ENCODE results near the gene AKT3.

DNA sequence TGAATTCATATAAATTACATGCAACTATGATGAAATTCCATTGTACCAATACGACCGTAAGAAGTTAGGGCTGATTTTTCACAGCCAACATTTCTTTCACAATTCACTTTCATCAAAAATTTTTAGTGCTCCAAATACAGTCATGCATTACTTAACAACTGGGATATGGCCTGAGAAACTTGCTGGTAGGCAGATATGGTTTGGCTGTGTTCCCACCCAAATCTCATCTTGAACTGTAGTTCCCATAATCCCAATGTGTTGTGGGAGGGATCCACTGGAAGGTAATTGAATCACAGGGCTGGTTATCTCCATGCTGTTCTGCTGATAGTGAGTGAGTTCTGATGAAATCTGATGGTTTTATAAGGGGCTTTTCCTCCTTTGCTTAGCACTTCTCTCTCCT, 244.4 kb downstream of the AKT3 start:
- TF ChIP-seq, protein P1, sequence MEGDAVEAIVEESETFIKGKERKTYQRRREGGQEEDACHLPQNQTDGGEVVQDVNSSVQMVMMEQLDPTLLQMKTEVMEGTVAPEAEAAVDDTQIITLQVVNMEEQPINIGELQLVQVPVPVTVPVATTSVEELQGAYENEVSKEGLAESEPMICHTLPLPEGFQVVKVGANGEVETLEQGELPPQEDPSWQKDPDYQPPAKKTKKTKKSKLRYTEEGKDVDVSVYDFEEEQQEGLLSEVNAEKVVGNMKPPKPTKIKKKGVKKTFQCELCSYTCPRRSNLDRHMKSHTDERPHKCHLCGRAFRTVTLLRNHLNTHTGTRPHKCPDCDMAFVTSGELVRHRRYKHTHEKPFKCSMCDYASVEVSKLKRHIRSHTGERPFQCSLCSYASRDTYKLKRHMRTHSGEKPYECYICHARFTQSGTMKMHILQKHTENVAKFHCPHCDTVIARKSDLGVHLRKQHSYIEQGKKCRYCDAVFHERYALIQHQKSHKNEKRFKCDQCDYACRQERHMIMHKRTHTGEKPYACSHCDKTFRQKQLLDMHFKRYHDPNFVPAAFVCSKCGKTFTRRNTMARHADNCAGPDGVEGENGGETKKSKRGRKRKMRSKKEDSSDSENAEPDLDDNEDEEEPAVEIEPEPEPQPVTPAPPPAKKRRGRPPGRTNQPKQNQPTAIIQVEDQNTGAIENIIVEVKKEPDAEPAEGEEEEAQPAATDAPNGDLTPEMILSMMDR (IDR thresholded peaks at IDR 0.05): no peak
- TF ChIP-seq POLR2A (IDR thresholded peaks at IDR 0.05): no peak

All from heart left ventricle (tissue), 13 donors.